Astrocyte (in vitro differentiated cells and primary cell): ENCODE measurements around the gene NAP1L4. TPM values are rescaled to one million over a fixed set of nuclear protein-coding genes. Genes with fewer than 3 reads are reported as not detected.

ENCODE experiments used
- DNase-seq: peaks from one replicate; pipeline ENCODE4 v3.0.0-alpha.2; 2010; ENCODE audit warnings: low read depth
- FAIRE-seq: peaks from 2 replicates; lab custom pipeline; 2011; peaks lifted over from hg19 to GRCh38; lab: Jason Lieb, UNC
- H2AFZ ChIP-seq: 2 replicates; pipeline ENCODE4 v1.6.0; 2012; ENCODE audit warnings: low read depth, low read length, inconsistent platforms
- H3K27ac ChIP-seq: 2 replicates; pipeline ENCODE4 v1.5.1; 2011; ENCODE audit warnings: low read depth, low read length, inconsistent platforms
- H3K27me3 ChIP-seq: 2 replicates; pipeline ENCODE4 v1.6.0; 2011; ENCODE audit warnings: low read length, inconsistent platforms; ENCODE audit not compliant: insufficient read depth
- H3K36me3 ChIP-seq: 2 replicates; pipeline ENCODE4 v1.5.1; 2011; ENCODE audit warnings: low read length, inconsistent platforms; ENCODE audit not compliant: insufficient read depth
- H3K4me1 ChIP-seq: 2 replicates; pipeline ENCODE4 v1.5.1; 2011; ENCODE audit warnings: low read length, inconsistent platforms; ENCODE audit not compliant: insufficient read depth
- H3K4me2 ChIP-seq: 2 replicates; pipeline ENCODE4 v1.6.0; 2012; ENCODE audit warnings: low read length, inconsistent platforms
- H3K4me3 ChIP-seq: 2 replicates; pipeline ENCODE4 v1.5.1; 2011; ENCODE audit warnings: low read depth, mild to moderate bottlenecking, low read length, inconsistent platforms; ENCODE audit not compliant: insufficient read depth
- H3K79me2 ChIP-seq: 2 replicates; pipeline ENCODE4 v1.6.0; 2012; ENCODE audit warnings: mild to moderate bottlenecking, low read length, inconsistent platforms; ENCODE audit not compliant: insufficient read depth
- H3K9ac ChIP-seq: 2 replicates; pipeline ENCODE4 v1.6.0; 2012; ENCODE audit warnings: mild to moderate bottlenecking, low read length, inconsistent platforms
- H3K9me3 ChIP-seq: 2 replicates; pipeline ENCODE4 v1.5.1; 2012; ENCODE audit warnings: low read depth, mild to moderate bottlenecking, low read length, inconsistent platforms; ENCODE audit not compliant: insufficient read depth
- H4K20me1 ChIP-seq: 2 replicates; pipeline ENCODE4 v1.6.0; 2012; ENCODE audit warnings: low read length, inconsistent platforms; ENCODE audit not compliant: insufficient read depth
- H3K27ac Mint-ChIP-seq: one replicate; pipeline ENCODE4 v1.8.0; 2021; ENCODE audit warnings: mild to moderate bottlenecking, mixed read lengths; ENCODE audit not compliant: unreplicated experiment
- H3K27me3 Mint-ChIP-seq: one replicate; pipeline ENCODE4 v1.8.0; 2021; ENCODE audit warnings: low read depth, mixed read lengths; ENCODE audit not compliant: unreplicated experiment
- H3K36me3 Mint-ChIP-seq: one replicate; pipeline ENCODE4 v1.8.0; 2021; ENCODE audit warnings: low read depth, mixed read lengths; ENCODE audit not compliant: unreplicated experiment
- H3K4me1 Mint-ChIP-seq: one replicate; pipeline ENCODE4 v1.8.0; 2021; ENCODE audit warnings: low read depth, mixed read lengths; ENCODE audit not compliant: unreplicated experiment
- H3K4me3 Mint-ChIP-seq: one replicate; pipeline ENCODE4 v1.8.0; 2021; ENCODE audit warnings: mild to moderate bottlenecking, moderate library complexity, mixed read lengths; ENCODE audit not compliant: unreplicated experiment
- H3K9me3 Mint-ChIP-seq: one replicate; pipeline ENCODE4 v1.8.0; 2021; ENCODE audit warnings: mild to moderate bottlenecking, mixed read lengths; ENCODE audit not compliant: unreplicated experiment
- CTCF ChIP-seq: IDR thresholded peaks from 2 replicates; pipeline ENCODE4 v1.5.1; 2011; ENCODE audit warnings: low read depth, mild to moderate bottlenecking, inconsistent platforms, low read length, moderate library complexity; ENCODE audit not compliant: insufficient read depth
- EZH2 ChIP-seq: IDR thresholded peaks from 2 replicates; pipeline ENCODE4 v1.6.1; 2012; ENCODE audit warnings: mild to moderate bottlenecking, low read length, inconsistent platforms; ENCODE audit not compliant: insufficient read depth
- total RNA-seq: library from RNA; stranded (reverse); gene quantifications from 2 replicates; pipeline ENCODE4 v1.2.1, GENCODE V29; 2021

NAP1L4 gene
- total RNA-seq, 1 donor from 2014 or later = 153 TPM

- FAIRE-seq = no peak
- Mint-ChIP-seq H3K4me3 (no peak overlapping the region), H3K9me3 (no peaks in the 10 kb centered on the region), H3K36me3 (peaks cover 48% of the 10 kb centered on the region), H3K27ac (no peak overlapping the region), H3K4me1 (peaks cover 4% of the 10 kb centered on the region), H3K27me3 (no peaks in the 10 kb centered on the region)
- Histone ChIP-seq H4K20me1 (no peaks in the 10 kb centered on the region), H3K9ac (no peak overlapping the region), H3K4me1 (no peaks in the 10 kb centered on the region), H3K36me3 (peaks cover 20% of the 10 kb centered on the region), H3K9me3 (no peaks in the 10 kb centered on the region), H3K27me3 (no peaks in the 10 kb centered on the region), H3K27ac (no peak overlapping the region), H3K4me2 (no peak overlapping the region), H2AFZ (no peak overlapping the region), H3K4me3 (no peak overlapping the region), H3K79me2 (no peaks in the 10 kb centered on the region)
- TF ChIP-seq CTCF (no peak), EZH2 (no peak)
- no peak for DNase-seq
Observed at GRCh38 chr11:3006505-3007260, 14.6 kb upstream of the NAP1L4 start.

- TF ChIP-seq EZH2 (no peak), CTCF (no peak)
- Histone ChIP-seq H4K20me1 (peaks cover 11% of the 10 kb centered on the region), H3K4me2 (no peak overlapping the region), H3K27me3 (no peaks in the 10 kb centered on the region), H3K27ac (no peak overlapping the region), H3K9ac (no peak overlapping the region), H3K36me3 (peaks cover 15% of the 10 kb centered on the region), H3K4me3 (no peak overlapping the region), H3K79me2 (no peaks in the 10 kb centered on the region), H3K9me3 (no peaks in the 10 kb centered on the region), H2AFZ (no peak overlapping the region), H3K4me1 (peaks cover 13% of the 10 kb centered on the region)
- Mint-ChIP-seq H3K4me1 (peaks cover 4% of the 10 kb centered on the region), H3K9me3 (no peaks in the 10 kb centered on the region), H3K27me3 (no peaks in the 10 kb centered on the region), H3K4me3 (no peak overlapping the region), H3K27ac (peak overlapping the region; percentile 85), H3K36me3 (peaks cover 47% of the 10 kb centered on the region)
- DNase-seq = no peak
- no peak for FAIRE-seq
Observed at GRCh38 chr11:3004481-3004880, 12.4 kb upstream of the NAP1L4 start.
